ENCODE measurements around the gene MYO1D.

Gene MYO1D

DNA sequence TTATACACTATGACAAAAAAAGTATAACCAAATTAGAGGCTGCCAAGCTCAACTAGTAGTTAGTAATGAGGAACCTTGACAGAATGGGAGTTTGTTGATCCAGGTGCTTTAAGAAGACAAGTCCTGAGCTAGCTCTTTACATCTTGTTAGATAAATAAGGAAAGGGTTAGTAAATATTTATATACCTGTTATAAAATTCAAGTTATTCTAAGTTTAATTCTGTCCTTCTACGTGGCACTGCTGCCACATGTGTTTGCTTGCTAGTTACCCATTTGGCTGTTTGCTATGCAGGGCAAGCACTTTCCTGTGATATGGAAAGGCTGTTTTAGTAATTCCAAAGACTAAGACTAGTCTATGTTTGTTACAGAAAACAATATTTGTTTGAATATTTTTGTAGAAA lies 180.5 kb downstream of the MYO1D start:
- H3K79me2 ChIP-seq (ENCODE audit: low read length) = no peaks in the 10 kb centered on the region
- no peaks in the 10 kb centered on the region for H4K20me1 ChIP-seq (ENCODE audit: insufficient read depth, low read length)
- H2AFZ ChIP-seq (ENCODE audit: low read depth, low read length) = no peak overlapping the region
- no peaks in the 10 kb centered on the region for H3K27me3 ChIP-seq (ENCODE audit: low read depth, low read length)
- no peaks in the 10 kb centered on the region for H3K4me1 ChIP-seq (ENCODE audit: low read length)
- H3K4me3 ChIP-seq (ENCODE audit: low read length) = no peak overlapping the region
- H3K9ac ChIP-seq (ENCODE audit: low read length) = no peak overlapping the region
- H3K9me3 ChIP-seq (ENCODE audit: insufficient read depth, low read length) = no peaks in the 10 kb centered on the region
- H3K36me3 ChIP-seq (replicated peaks; ENCODE audit: low read depth, low read length) = no peaks in the 10 kb centered on the region
- H3K27ac ChIP-seq (ENCODE audit: low read length) = no peak overlapping the region
- no peak overlapping the region for H3K4me2 ChIP-seq (ENCODE audit: low read length)
- TF ChIP-seq CTCF (IDR thresholded peaks at IDR 0.05; ENCODE audit: low read depth, low read length) = no peak
- no peak for TF ChIP-seq EZH2phosphoT487 (IDR thresholded peaks at IDR 0.05; ENCODE audit: low read depth)

- no peak overlapping the region for H2AFZ ChIP-seq (ENCODE audit: low read depth, low read length)
- H3K4me3 ChIP-seq (ENCODE audit: low read length) = no peak overlapping the region
- no peak overlapping the region for H3K27ac ChIP-seq (ENCODE audit: low read length)
- H3K36me3 ChIP-seq (replicated peaks; ENCODE audit: low read depth, low read length) = no peaks in the 10 kb centered on the region
- H3K79me2 ChIP-seq (ENCODE audit: low read length) = no peaks in the 10 kb centered on the region
- H4K20me1 ChIP-seq (ENCODE audit: insufficient read depth, low read length) = no peaks in the 10 kb centered on the region
- H3K27me3 ChIP-seq (ENCODE audit: low read depth, low read length) = no peaks in the 10 kb centered on the region
- no peak for TF ChIP-seq EZH2phosphoT487 (IDR thresholded peaks at IDR 0.05; ENCODE audit: low read depth)
- no peak overlapping the region for H3K4me2 ChIP-seq (ENCODE audit: low read length)
- no peaks in the 10 kb centered on the region for H3K9me3 ChIP-seq (ENCODE audit: insufficient read depth, low read length)
- H3K9ac ChIP-seq (ENCODE audit: low read length) = no peak overlapping the region
- no peaks in the 10 kb centered on the region for H3K4me1 ChIP-seq (ENCODE audit: low read length)
Observed at GRCh38 chr17:32695864-32696263, 181.1 kb downstream of the MYO1D start.

GRCh38 chr17:32693194-32693897 lies 183.6 kb downstream of the MYO1D start:
- Histone ChIP-seq H3K4me2 (ENCODE audit: low read length) (no peak overlapping the region), H3K9ac (ENCODE audit: low read length) (no peak overlapping the region), H3K9me3 (ENCODE audit: insufficient read depth, low read length) (no peaks in the 10 kb centered on the region), H3K27me3 (ENCODE audit: low read depth, low read length) (no peaks in the 10 kb centered on the region), H3K4me1 (ENCODE audit: low read length) (no peaks in the 10 kb centered on the region), H4K20me1 (ENCODE audit: insufficient read depth, low read length) (no peaks in the 10 kb centered on the region), H3K79me2 (ENCODE audit: low read length) (no peaks in the 10 kb centered on the region), H3K4me3 (ENCODE audit: low read length) (no peak overlapping the region), H3K27ac (ENCODE audit: low read length) (no peak overlapping the region), H2AFZ (ENCODE audit: low read depth, low read length) (no peak overlapping the region), H3K36me3 (replicated peaks; ENCODE audit: low read depth, low read length) (no peaks in the 10 kb centered on the region)
- TF ChIP-seq EZH2phosphoT487 (IDR thresholded peaks at IDR 0.05; ENCODE audit: low read depth) = no peak
- no peak for TF ChIP-seq CTCF (IDR thresholded peaks at IDR 0.05; ENCODE audit: low read depth, low read length)

DNA sequence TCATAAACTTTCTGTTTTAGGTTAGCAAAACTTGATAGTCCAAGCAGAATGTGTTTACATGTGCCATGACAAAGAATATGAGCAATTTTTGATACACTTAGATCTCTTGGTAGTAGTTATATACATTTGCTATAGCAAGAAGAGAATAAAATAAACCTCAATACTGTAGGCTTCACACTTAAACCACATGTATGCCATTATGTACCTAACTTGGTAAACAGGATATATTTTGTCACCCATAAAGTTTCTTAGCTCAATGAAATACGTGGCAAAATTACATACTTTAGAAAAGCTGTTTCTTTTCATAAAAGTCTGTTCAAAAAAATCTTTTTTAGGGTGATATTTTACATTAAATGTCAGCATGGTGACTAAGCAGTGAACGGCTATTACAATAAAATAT lies 184.7 kb downstream of the MYO1D start:
- H3K27me3 ChIP-seq (ENCODE audit: low read depth, low read length) = no peaks in the 10 kb centered on the region
- H3K36me3 ChIP-seq (replicated peaks; ENCODE audit: low read depth, low read length) = no peaks in the 10 kb centered on the region
- no peak overlapping the region for H3K27ac ChIP-seq (ENCODE audit: low read length)
- H2AFZ ChIP-seq (ENCODE audit: low read depth, low read length) = no peak overlapping the region
- H3K9me3 ChIP-seq (ENCODE audit: insufficient read depth, low read length) = no peaks in the 10 kb centered on the region
- no peak overlapping the region for H3K9ac ChIP-seq (ENCODE audit: low read length)
- H4K20me1 ChIP-seq (ENCODE audit: insufficient read depth, low read length) = no peaks in the 10 kb centered on the region
- TF ChIP-seq CTCF (IDR thresholded peaks at IDR 0.05; ENCODE audit: low read depth, low read length) (no peak), EZH2phosphoT487 (IDR thresholded peaks at IDR 0.05; ENCODE audit: low read depth) (no peak)
- no peak overlapping the region for H3K4me3 ChIP-seq (ENCODE audit: low read length)
- no peak overlapping the region for H3K4me2 ChIP-seq (ENCODE audit: low read length)
- H3K4me1 ChIP-seq (ENCODE audit: low read length) = no peaks in the 10 kb centered on the region
- no peaks in the 10 kb centered on the region for H3K79me2 ChIP-seq (ENCODE audit: low read length)

All from OCI-LY3 (cell line).